ENCODE results near the gene RPL5.
A peak's percentile ranks its signal among the peaks of the same experiment; 100 is the strongest.

- TF ChIP-seq CTCF (IDR thresholded peaks at IDR 0.05; ENCODE audit: poor library complexity) (peak; percentile 99), EZH2 (IDR thresholded peaks at IDR 0.05; ENCODE audit: borderline replicate concordance) (no peak)
Observed at GRCh38 chr1:92858564-92859399, 26.9 kb downstream of the RPL5 start.
